GM10266 (cell line): ENCODE data around the gene C1orf146.

Source experiments
- DNase-seq: peaks from one replicate; pipeline ENCODE4 v3.0.0; 2012; ENCODE audit errors: extremely low spot score
- TF ChIP-seq, protein P1 (sequence below): IDR thresholded peaks from 2 replicates; pipeline ENCODE4 v1.5.1; 2012; ENCODE audit warnings: mild to moderate bottlenecking, low read depth; ENCODE audit not compliant: control insufficient read depth, insufficient read depth; ENCODE audit errors: missing control alignments

Gene C1orf146

GRCh38 chr1:92191726-92192125 lies 26.0 kb upstream of the C1orf146 start:
- TF ChIP-seq, protein P1, sequence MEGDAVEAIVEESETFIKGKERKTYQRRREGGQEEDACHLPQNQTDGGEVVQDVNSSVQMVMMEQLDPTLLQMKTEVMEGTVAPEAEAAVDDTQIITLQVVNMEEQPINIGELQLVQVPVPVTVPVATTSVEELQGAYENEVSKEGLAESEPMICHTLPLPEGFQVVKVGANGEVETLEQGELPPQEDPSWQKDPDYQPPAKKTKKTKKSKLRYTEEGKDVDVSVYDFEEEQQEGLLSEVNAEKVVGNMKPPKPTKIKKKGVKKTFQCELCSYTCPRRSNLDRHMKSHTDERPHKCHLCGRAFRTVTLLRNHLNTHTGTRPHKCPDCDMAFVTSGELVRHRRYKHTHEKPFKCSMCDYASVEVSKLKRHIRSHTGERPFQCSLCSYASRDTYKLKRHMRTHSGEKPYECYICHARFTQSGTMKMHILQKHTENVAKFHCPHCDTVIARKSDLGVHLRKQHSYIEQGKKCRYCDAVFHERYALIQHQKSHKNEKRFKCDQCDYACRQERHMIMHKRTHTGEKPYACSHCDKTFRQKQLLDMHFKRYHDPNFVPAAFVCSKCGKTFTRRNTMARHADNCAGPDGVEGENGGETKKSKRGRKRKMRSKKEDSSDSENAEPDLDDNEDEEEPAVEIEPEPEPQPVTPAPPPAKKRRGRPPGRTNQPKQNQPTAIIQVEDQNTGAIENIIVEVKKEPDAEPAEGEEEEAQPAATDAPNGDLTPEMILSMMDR, result no peak
- no peak for DNase-seq

DNA sequence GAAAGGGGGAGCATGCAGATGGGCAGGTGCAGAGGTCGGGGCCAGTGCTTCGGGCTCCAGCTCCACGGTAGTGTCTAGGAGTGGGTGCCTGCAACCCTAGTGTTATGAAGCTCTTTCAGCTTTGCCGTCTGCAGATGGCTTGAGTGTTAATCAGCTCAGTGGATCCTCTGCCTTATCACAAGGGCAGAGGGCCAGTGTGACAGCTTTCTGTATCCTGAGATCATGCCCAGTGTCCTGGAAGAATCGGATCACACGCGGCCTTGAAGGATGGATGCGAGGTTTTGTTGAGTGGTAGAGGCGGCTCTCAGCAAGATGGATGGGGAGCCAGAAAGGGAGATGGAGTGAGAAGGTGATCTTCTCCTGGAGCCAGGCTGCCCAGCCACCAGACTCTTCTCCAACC lies 25.5 kb upstream of the C1orf146 start:
- TF ChIP-seq, protein P1, result no peak
- DNase-seq, result no peak

- TF ChIP-seq, protein P1, result no peak
- DNase-seq, result no peak
These were observed 23.2 kb upstream of the C1orf146 start for GRCh38 chr1:92194511-92194910.

DNA sequence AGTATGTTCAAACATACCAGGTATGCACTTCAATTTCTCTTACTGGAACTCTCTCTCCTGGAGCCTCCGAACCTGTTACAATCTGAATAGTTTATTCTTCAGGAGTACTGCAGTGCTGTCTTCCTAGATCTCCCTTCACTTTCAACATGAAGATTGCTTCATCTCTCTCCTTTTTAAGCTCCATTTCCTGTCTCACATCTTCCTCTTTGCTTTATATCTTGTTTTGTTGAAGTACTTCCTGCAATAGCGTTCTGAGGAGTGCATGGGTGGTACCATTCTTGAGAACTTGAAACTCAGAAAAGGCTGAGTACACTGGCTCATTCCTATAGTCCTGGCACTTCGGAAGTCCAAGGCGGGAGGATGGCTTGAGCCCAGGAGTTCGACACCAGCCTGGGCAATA lies 15.7 kb upstream of the C1orf146 start:
- no peak for DNase-seq
- TF ChIP-seq, protein P1, result no peak

DNA sequence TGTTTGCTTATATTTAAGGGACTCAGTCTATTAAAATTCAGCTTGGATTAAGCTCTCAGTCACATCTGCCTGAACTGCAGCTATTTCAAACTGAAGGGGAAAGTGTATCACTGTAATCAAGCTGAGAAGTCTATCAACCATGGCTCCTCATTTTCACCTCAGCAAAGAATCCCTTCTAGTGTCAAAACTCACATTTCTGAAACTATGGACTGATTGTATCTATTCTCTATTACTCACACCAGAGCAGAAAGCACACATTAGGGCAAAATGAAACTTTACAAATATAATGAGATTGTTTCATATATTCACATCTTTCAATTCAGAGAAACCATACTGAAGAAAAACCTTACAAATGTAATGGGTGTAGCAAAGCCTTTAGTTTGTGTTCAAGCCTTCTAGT lies 14.6 kb upstream of the C1orf146 start:
- DNase-seq, result no peak
- TF ChIP-seq, protein P1, result no peak

GRCh38 chr1:92210701-92211100 lies 7.0 kb upstream of the C1orf146 start:
- DNase-seq, result no peak
- TF ChIP-seq, protein P1, result no peak

GRCh38 chr1:92211166-92211565 lies 6.5 kb upstream of the C1orf146 start:
- TF ChIP-seq, protein P1, result no peak

More at GRCh38 chr1:92211166-92211565, 6.5 kb upstream of the C1orf146 start:
- DNase-seq, result no peak
